K562 (cell line): ENCODE measurements around the gene ANTXRL. TPM values are rescaled to one million over a fixed set of nuclear protein-coding genes. Genes with fewer than 3 reads are reported as not detected.

Experiments used
- ATAC-seq: fragments of 200-7000 bp; cut with Tn5 transposase; 3 replicates; pipeline ENCODE4 v1.9.1; 2020; ENCODE audit warnings: moderate library complexity
- BruUV-seq: library from RNA; stranded (reverse); fragments of 400-500 nt; replicated peaks from 2 replicates; lab custom pipeline; 2021; lab: Mats Ljungman, UMichigan
- CTCF ChIA-PET: fragments of 300-600 bp; formaldehyde crosslinking; extraction: SDS; loops from one replicate; lab custom pipeline; 2021; ENCODE audit warnings: low intra/inter-chr PET ratio; lab: Yijun Ruan, JAX
- POLR2A ChIA-PET: fragments of 300-600, 350-650 bp; sonication (Branson Sonifier 250); formaldehyde crosslinking; extraction: SDS; loops from one replicate; lab custom pipeline; 2021; ENCODE audit warnings: antibody characterized with exemption, inconsistent platforms; lab: Yijun Ruan, JAX
- DNase-seq, 4 experiments: peaks; one replicate each; pipeline versions ENCODE4 v3.0.0 to v3.0.0-alpha.2; 2011 to 2018; ENCODE audit warnings: low spot score in 3 of 4, mixed read lengths in 3 of 4; ENCODE audit errors: extremely low read depth in 1 of 4
- FAIRE-seq: peaks from 2 replicates; lab custom pipeline; 2011; peaks lifted over from hg19 to GRCh38; lab: Jason Lieb, UNC
- H2AFZ ChIP-seq: 2 replicates; pipeline ENCODE4 v1.6.0; 2011; ENCODE audit warnings: low read depth, low read length, control low read depth, inconsistent platforms
- H3K27ac ChIP-seq: fragments of 200-600 bp; 3 replicates; pipeline ENCODE4 v1.8.0; 2011; ENCODE audit warnings: low read depth, mild to moderate bottlenecking, control low read depth, inconsistent platforms, low read length, moderate library complexity, mixed read lengths; ENCODE audit errors: extremely low read depth
- H3K27me3 ChIP-seq, 2 experiments: fragments of 300-600 bp in 1 of 2; 2 replicates in 1 of 2; 3 replicates in 1 of 2; pipeline versions ENCODE4 v1.6.0 to v1.8.0; 2011; ENCODE audit warnings: inconsistent platforms in 2 of 2, low read length in 2 of 2, mild to moderate bottlenecking in 1 of 2, mixed read lengths in 1 of 2, moderate library complexity in 1 of 2; ENCODE audit not compliant: control insufficient read depth in 2 of 2, insufficient read depth in 2 of 2
- H3K36me3 ChIP-seq: fragments of 300-600 bp; 3 replicates; pipeline ENCODE4 v1.8.0; 2011; ENCODE audit warnings: mild to moderate bottlenecking, low read length, inconsistent platforms; ENCODE audit not compliant: control insufficient read depth, insufficient read depth
- H3K4me1 ChIP-seq, 2 experiments: fragments of 200-600 bp in 1 of 2; replicated peaks in 1 of 2; 2 replicates in 1 of 2; 3 replicates in 1 of 2; pipeline versions ENCODE4 v1.5.1 to v1.8.0; 2011; ENCODE audit warnings: inconsistent platforms in 2 of 2, low read length in 2 of 2, mild to moderate bottlenecking in 1 of 2, mixed read lengths in 1 of 2, moderate library complexity in 1 of 2; ENCODE audit not compliant: control insufficient read depth in 2 of 2, insufficient read depth in 2 of 2
- H3K4me2 ChIP-seq: 2 replicates; pipeline ENCODE4 v1.6.1; 2011; ENCODE audit warnings: low read length, control low read depth, inconsistent platforms, mixed read lengths; ENCODE audit not compliant: insufficient read depth
- H3K4me3 ChIP-seq: fragments of 200-600 bp; sonication (generic), shearing (Covaris generic); 2 replicates; pipeline ENCODE4 v1.5.1; 2016; ENCODE audit warnings: control low read depth, inconsistent platforms
- H3K79me2 ChIP-seq: fragments of 200-600 bp; 3 replicates; pipeline ENCODE4 v1.8.0; 2011; ENCODE audit warnings: low read length, inconsistent platforms; ENCODE audit not compliant: control insufficient read depth, insufficient read depth
- H3K9ac ChIP-seq, 2 experiments: 2 replicates each; pipeline versions ENCODE4 v1.6.0 to v1.6.1; 2011; ENCODE audit warnings: low read depth in 2 of 2, low read length in 2 of 2, control low read depth in 1 of 2, inconsistent platforms in 1 of 2, mild to moderate bottlenecking in 1 of 2, mixed read lengths in 1 of 2; ENCODE audit not compliant: insufficient read depth in 1 of 2
- H3K9me1 ChIP-seq: one replicate; pipeline ENCODE4 v1.6.0; 2011; ENCODE audit warnings: inconsistent platforms, mild to moderate bottlenecking, low read length, moderate library complexity; ENCODE audit not compliant: control insufficient read depth, insufficient read depth
- H3K9me3 ChIP-seq: replicated peaks from 2 replicates; pipeline ENCODE4 v1.5.1; 2011; ENCODE audit warnings: low read depth, low read length, inconsistent platforms; ENCODE audit not compliant: control insufficient read depth, insufficient read depth
- H4K20me1 ChIP-seq: replicated peaks from 2 replicates; pipeline ENCODE4 v1.6.1; 2011; ENCODE audit warnings: low read length, inconsistent platforms, mixed read lengths; ENCODE audit not compliant: control insufficient read depth, insufficient read depth
- ADNP ChIP-seq: fragments of 200-800 bp; sonication (Bioruptor generic); IDR thresholded peaks from 2 replicates; pipeline ENCODE4 v1.6.1; 2016; ENCODE audit warnings: missing genetic modification characterization, missing compliant biosample characterization
- ERF ChIP-seq: fragments of 450-650 bp; formaldehyde crosslinking; IDR thresholded peaks from 2 replicates; pipeline ENCODE4 v1.4.0; 2020; ENCODE audit warnings: mild to moderate bottlenecking, mixed read lengths
- HLTF ChIP-seq: fragments of 450-650 bp; IDR thresholded peaks from 2 replicates; pipeline ENCODE4 v1.6.1; 2016
- HNRNPUL1 ChIP-seq: fragments of 200-400 bp; formaldehyde crosslinking; IDR thresholded peaks from 2 replicates; pipeline ENCODE4 v1.6.1; 2017; ENCODE audit warnings: low read length
- KLF16 ChIP-seq: IDR thresholded peaks from 2 replicates; pipeline ENCODE4 v1.6.1; 2016; ENCODE audit warnings: antibody characterized with exemption
- SETDB1 ChIP-seq: IDR thresholded peaks from one replicate; pipeline ENCODE4 v1.6.1; 2012; ENCODE audit warnings: low read length, control low read depth, inconsistent platforms
- SMAD3 ChIP-seq: fragments of 450-650 bp; formaldehyde crosslinking; conservative IDR thresholded peaks from 2 replicates; pipeline ENCODE4 v1.4.0; 2020; ENCODE audit warnings: mild to moderate bottlenecking
- SMC3 ChIP-seq: conservative IDR thresholded peaks from 2 replicates; pipeline ENCODE4 v1.6.1; 2011; ENCODE audit warnings: low read depth, low read length, improper control_type of control experiment; ENCODE audit not compliant: insufficient read depth
- SPI1 ChIP-seq: IDR thresholded peaks from 2 replicates; pipeline ENCODE4 v1.6.1; 2011; ENCODE audit warnings: low read depth, low read length, control low read depth, borderline replicate concordance
- U2AF1 ChIP-seq: fragments of 200-400 bp; formaldehyde crosslinking; optimal IDR thresholded peaks from 2 replicates; pipeline ENCODE3; 2017; ENCODE audit warnings: mild to moderate bottlenecking, low read depth, low read length, moderate library complexity
- ZMIZ1 ChIP-seq, 2 experiments: fragments of 150-350 bp in 1 of 2; IDR thresholded peaks; 2 replicates each; pipeline ENCODE4 v1.6.1; 2012 to 2016; ENCODE audit warnings: low read depth in 2 of 2, low read length in 2 of 2, mild to moderate bottlenecking in 1 of 2, moderate library complexity in 1 of 2
- ZNF384 ChIP-seq: IDR thresholded peaks from 2 replicates; pipeline ENCODE4 v1.6.1; 2012; ENCODE audit warnings: low read depth, low read length, improper control_type of control experiment
- ZNF398 ChIP-seq: fragments of 250-450 bp; sonication (Bioruptor Pico); IDR thresholded peaks from 2 replicates; pipeline ENCODE4 v1.8.0; 2021; ENCODE audit warnings: moderate library complexity, mild to moderate bottlenecking, inconsistent platforms
- ZNF830 ChIP-seq: fragments of 250-450 bp; sonication (Bioruptor Pico); IDR thresholded peaks from 2 replicates; pipeline ENCODE4 v1.5.0; 2021; ENCODE audit warnings: mild to moderate bottlenecking
- WGBS: fragments of 100-300 bp; shearing (Covaris generic); methylation state at CpG from one replicate; pipeline ENCODE4 v1.1.6; 2016; ENCODE audit warnings: low coverage, mixed read lengths; ENCODE audit not compliant: insufficient coverage; ENCODE audit errors: missing lambda C conversion rate; 5-methylcytosine and 5-hydroxymethylcytosine counted together
- in situ Hi-C: fragments of 300-500 bp; cut with MboI; formaldehyde crosslinking; loops from 4 replicates; pipeline ENCODE4 v1.15.0; 2018; ENCODE audit warnings: inconsistent platforms, mixed read lengths
- intact Hi-C: fragments of 100-400 bp; cut with micrococcal nuclease; formaldehyde crosslinking; loops from 2 replicates; pipeline ENCODE4 v1.14.2; 2022
- polyA plus RNA-seq, 8 experiments: library from polyadenylated mRNA; depleted of rRNA in 4 of 8; stranded (reverse) in 5 of 8; unstranded in 3 of 8; fragments of >200 nt; fragmentation: Nextera tagmentation in 2 of 8; fragmentation: Illumina TruSeq in 1 of 8; extraction: Ambion mirVana in 2 of 8; extraction: Trizol in 1 of 8; gene quantifications; 2 replicates each; pipeline versions ENCODE4 v1.2.1 to v1.2.3, GENCODE V29; 2011 to 2014; ENCODE audit warnings: inconsistent platforms in 1 of 8, missing spikeins in 1 of 8
- total RNA-seq, 7 experiments: library from RNA; depleted of rRNA in 6 of 7; stranded (reverse); fragments of >200 nt in 6 of 7; fragmentation: Illumina TruSeq in 2 of 7; extraction: Trizol in 2 of 7; gene quantifications; 2 replicates each; pipeline versions ENCODE4 v1.2.1 to v1.2.3, GENCODE V29; 2011 to 2021; ENCODE audit warnings: low replicate concordance in 1 of 7

The ANTXRL gene
- total and polyA plus RNA-seq, 9 of the 15 experiments (the other 6 are each of a cell fraction or from before 2014, with no cell fraction given), result not detected

GRCh38 chr10:46310851-46311250 is 24.1 kb downstream of the ANTXRL start:
- H3K9me1 ChIP-seq, result no peaks in the 10 kb centered on the region
- ATAC-seq (no peak), DNase-seq (no peak), FAIRE-seq (no peak)
- intact Hi-C loops, result no loop called here
- H3K4me1 ChIP-seq, result peaks cover 0 to 9% of the 10 kb centered on the region in 2 experiments; a peak in 1 of 5 replicates
- no peak overlapping the region for H3K4me3 ChIP-seq
- no peaks in the 10 kb centered on the region for H3K9me3 ChIP-seq
- H3K4me2 ChIP-seq, result no peak overlapping the region
- no peak overlapping the region for H3K9ac ChIP-seq
- in situ Hi-C loops, result no loop called here
- no peaks in the 10 kb centered on the region for H3K79me2 ChIP-seq
- TF ChIP-seq ERF (CRISPR knock-in tag), result no peak
- no peak for TF ChIP-seq SMAD3 (CRISPR knock-in tag)
- TF ChIP-seq ZNF384, result no peak
- no peak for TF ChIP-seq KLF16
- TF ChIP-seq U2AF1, result no peak
- no peak for TF ChIP-seq ZNF398 (CRISPR knock-in tag)
- no peak for TF ChIP-seq SPI1
- TF ChIP-seq ADNP (tag), result no peak
- no peak for TF ChIP-seq HLTF
- no peak for TF ChIP-seq SMC3
- no peak for TF ChIP-seq ZNF830 (CRISPR knock-in tag)
- no peak for TF ChIP-seq SETDB1
- TF ChIP-seq HNRNPUL1, result no peak
- no peak for TF ChIP-seq ZMIZ1 (IDR thresholded peaks at IDR 0.05; ENCODE audit: low read depth in 2 of 2, low read length in 2 of 2)
- POLR2A ChIA-PET, result no interaction called here
- 0% methylated on average over 6 of the region's 6 CpGs for WGBS
- H3K36me3 ChIP-seq, result no peaks in the 10 kb centered on the region
- H3K27me3 ChIP-seq, result peaks cover 31 to 83% of the 10 kb centered on the region in 2 experiments; a peak in 4 of 5 replicates
- BruUV-seq, result no TSS peak
- peaks cover 14% of the 10 kb centered on the region for H4K20me1 ChIP-seq
- no peak overlapping the region for H2AFZ ChIP-seq
- no peak overlapping the region for H3K27ac ChIP-seq
- CTCF ChIA-PET, result no interaction called here
